Loucy (cell line): ENCODE results near the gene LLGL2.

Experiments used
- H2AFZ ChIP-seq: fragments of 200-600 bp; sonication (generic); 2 replicates; pipeline ENCODE4 v1.6.0; 2016; ENCODE audit warnings: antibody characterized with exemption, mild to moderate bottlenecking, low read length, moderate library complexity
- H3F3A ChIP-seq: fragments of 200-600 bp; 2 replicates; pipeline ENCODE4 v1.6.0; 2016; ENCODE audit warnings: antibody characterized with exemption, low read depth, mild to moderate bottlenecking
- H3K27me3 ChIP-seq: fragments of 200-600 bp; sonication (generic); 2 replicates; pipeline ENCODE4 v1.6.1; 2014; ENCODE audit warnings: low read length, mild to moderate bottlenecking; ENCODE audit not compliant: insufficient read depth, poor library complexity, severe bottlenecking
- H3K36me3 ChIP-seq: fragments of 200-600 bp; sonication (generic); 2 replicates; pipeline ENCODE4 v1.6.1; 2016; ENCODE audit warnings: low read length; ENCODE audit not compliant: insufficient read depth
- H3K4me1 ChIP-seq: fragments of 200-600 bp; sonication (generic); 2 replicates; pipeline ENCODE4 v1.5.1; 2014; ENCODE audit warnings: low read length, mild to moderate bottlenecking; ENCODE audit not compliant: insufficient read depth, poor library complexity, severe bottlenecking
- H3K4me2 ChIP-seq: fragments of 200-600 bp; sonication (generic); 2 replicates; pipeline ENCODE4 v1.6.0; 2014; ENCODE audit warnings: antibody characterized with exemption, low read length, low read depth, mild to moderate bottlenecking; ENCODE audit not compliant: poor library complexity, severe bottlenecking
- H3K4me3 ChIP-seq: fragments of 200-600 bp; sonication (generic); 2 replicates; pipeline ENCODE4 v1.5.1; 2014; ENCODE audit warnings: low read length, mild to moderate bottlenecking, mixed read lengths; ENCODE audit not compliant: poor library complexity, severe bottlenecking
- H3K79me2 ChIP-seq: fragments of 200-600 bp; sonication (generic); 2 replicates; pipeline ENCODE4 v1.6.1; 2014; ENCODE audit warnings: low read length; ENCODE audit not compliant: insufficient read depth
- H3K9ac ChIP-seq: fragments of 200-600 bp; sonication (generic); 2 replicates; pipeline ENCODE4 v1.6.0; 2014; ENCODE audit warnings: mild to moderate bottlenecking, low read depth, low read length, moderate library complexity; ENCODE audit not compliant: poor library complexity, severe bottlenecking
- H3K9me2 ChIP-seq: fragments of 200-600 bp; sonication (generic); replicated peaks from 2 replicates; pipeline ENCODE4 v1.6.1; 2016; ENCODE audit warnings: low read depth, low read length, mixed read lengths
- H3K9me3 ChIP-seq: fragments of 200-600 bp; sonication (generic); 2 replicates; pipeline ENCODE4 v1.6.1; 2014; ENCODE audit warnings: mild to moderate bottlenecking, antibody characterized with exemption, low read length, low read depth; ENCODE audit not compliant: insufficient read depth
- H4K20me1 ChIP-seq: fragments of 200-600 bp; sonication (generic); 2 replicates; pipeline ENCODE4 v1.6.0; 2014; ENCODE audit warnings: antibody characterized with exemption, low read length, mild to moderate bottlenecking; ENCODE audit not compliant: insufficient read depth, poor library complexity, severe bottlenecking
- EZH2phosphoT487 ChIP-seq: fragments of 200-600 bp; IDR thresholded peaks from 2 replicates; pipeline ENCODE4 v1.6.1; 2018; ENCODE audit warnings: antibody characterized with exemption, mild to moderate bottlenecking, moderate library complexity, borderline replicate concordance
- TF ChIP-seq, protein P1 (sequence below): fragments of 200-600 bp; sonication (generic); conservative IDR thresholded peaks from 2 replicates; pipeline ENCODE4 v1.5.1; 2014; ENCODE audit warnings: mild to moderate bottlenecking, antibody characterized with exemption, low read length

The LLGL2 gene

GRCh38 chr17:75594499-75595283 lies 69.2 kb downstream of the LLGL2 start:
- TF ChIP-seq, protein P1, sequence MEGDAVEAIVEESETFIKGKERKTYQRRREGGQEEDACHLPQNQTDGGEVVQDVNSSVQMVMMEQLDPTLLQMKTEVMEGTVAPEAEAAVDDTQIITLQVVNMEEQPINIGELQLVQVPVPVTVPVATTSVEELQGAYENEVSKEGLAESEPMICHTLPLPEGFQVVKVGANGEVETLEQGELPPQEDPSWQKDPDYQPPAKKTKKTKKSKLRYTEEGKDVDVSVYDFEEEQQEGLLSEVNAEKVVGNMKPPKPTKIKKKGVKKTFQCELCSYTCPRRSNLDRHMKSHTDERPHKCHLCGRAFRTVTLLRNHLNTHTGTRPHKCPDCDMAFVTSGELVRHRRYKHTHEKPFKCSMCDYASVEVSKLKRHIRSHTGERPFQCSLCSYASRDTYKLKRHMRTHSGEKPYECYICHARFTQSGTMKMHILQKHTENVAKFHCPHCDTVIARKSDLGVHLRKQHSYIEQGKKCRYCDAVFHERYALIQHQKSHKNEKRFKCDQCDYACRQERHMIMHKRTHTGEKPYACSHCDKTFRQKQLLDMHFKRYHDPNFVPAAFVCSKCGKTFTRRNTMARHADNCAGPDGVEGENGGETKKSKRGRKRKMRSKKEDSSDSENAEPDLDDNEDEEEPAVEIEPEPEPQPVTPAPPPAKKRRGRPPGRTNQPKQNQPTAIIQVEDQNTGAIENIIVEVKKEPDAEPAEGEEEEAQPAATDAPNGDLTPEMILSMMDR: no peak
- TF ChIP-seq EZH2phosphoT487: no peak
- Histone ChIP-seq H3K4me2 (no peak overlapping the region), H2AFZ (no peak overlapping the region), H3K4me1 (no peaks in the 10 kb centered on the region), H3K9me3 (no peaks in the 10 kb centered on the region), H3K36me3 (no peaks in the 10 kb centered on the region), H3K27me3 (no peaks in the 10 kb centered on the region), H3K9ac (no peak overlapping the region), H4K20me1 (peaks cover 4% of the 10 kb centered on the region), H3K4me3 (no peak overlapping the region), H3K79me2 (peaks cover 6% of the 10 kb centered on the region; the same call in 1 of the 2 replicates), H3K9me2 (no peaks in the 10 kb centered on the region), H3F3A (no peaks in the 10 kb centered on the region)

DNA sequence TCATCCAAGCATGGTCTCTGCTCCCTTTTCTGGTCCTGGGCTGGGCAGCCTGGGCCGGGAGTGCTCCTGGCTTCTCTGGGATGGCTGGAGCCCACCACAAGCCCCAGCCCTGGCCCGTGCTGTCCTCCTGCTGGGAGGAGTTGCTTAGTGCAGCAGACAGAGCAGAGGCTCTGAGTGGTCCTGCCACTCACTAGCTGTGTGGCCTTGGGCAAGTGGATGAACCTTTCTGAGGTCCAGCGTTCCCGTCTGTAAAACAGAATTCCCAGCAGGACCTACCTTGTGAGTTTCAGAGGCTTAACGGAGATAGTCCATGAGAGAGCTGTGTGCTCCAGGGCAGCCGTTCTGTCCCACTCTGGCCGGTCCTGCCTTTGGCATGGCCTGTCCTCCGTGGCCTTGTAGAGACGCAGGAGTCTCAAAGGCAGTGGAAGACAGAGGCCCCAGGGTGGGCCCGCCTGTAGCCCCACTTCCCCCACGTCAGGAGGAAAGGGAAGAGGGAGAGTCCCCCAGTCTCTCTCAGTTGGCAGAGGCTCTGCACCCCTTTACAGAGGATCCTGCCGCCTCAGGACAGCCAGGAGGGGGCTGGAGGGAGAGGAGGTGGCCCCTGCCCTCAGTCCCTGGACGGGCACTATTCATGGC lies 69.9 kb downstream of the LLGL2 start:
- Histone ChIP-seq H3K9ac (no peak overlapping the region), H3F3A (no peaks in the 10 kb centered on the region), H3K4me2 (no peak overlapping the region), H3K27me3 (no peaks in the 10 kb centered on the region), H2AFZ (no peak overlapping the region), H3K36me3 (no peaks in the 10 kb centered on the region), H3K9me2 (no peaks in the 10 kb centered on the region), H4K20me1 (peaks cover 4% of the 10 kb centered on the region), H3K4me3 (no peak overlapping the region), H3K79me2 (no peaks in the 10 kb centered on the region), H3K4me1 (no peaks in the 10 kb centered on the region), H3K9me3 (no peaks in the 10 kb centered on the region)
- no peak for TF ChIP-seq EZH2phosphoT487
- TF ChIP-seq, protein P1: no peak

DNA sequence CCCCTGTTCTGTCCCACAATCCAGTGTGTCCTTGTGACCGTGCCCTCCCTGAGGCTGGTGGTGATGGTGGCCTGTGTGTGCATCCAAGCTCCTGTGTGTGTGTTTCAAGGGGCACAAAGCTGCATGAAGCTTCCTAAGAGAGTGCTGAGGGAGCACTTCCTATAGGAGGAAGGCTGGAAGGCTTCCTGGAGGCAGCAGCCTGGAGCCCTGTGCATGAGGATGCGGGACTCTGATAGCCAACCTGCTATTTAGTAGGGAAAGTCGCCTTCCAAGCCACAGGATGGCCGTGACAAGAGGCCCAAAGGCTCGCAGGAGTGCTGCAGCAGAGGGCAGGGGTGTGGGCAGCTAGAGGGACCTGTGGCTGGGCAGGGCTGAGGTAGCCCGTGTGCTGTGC lies 70.4 kb downstream of the LLGL2 start:
- no peak for TF ChIP-seq EZH2phosphoT487
- TF ChIP-seq, protein P1: no peak
- Histone ChIP-seq H3F3A (no peaks in the 10 kb centered on the region), H3K4me1 (no peaks in the 10 kb centered on the region), H3K27me3 (no peaks in the 10 kb centered on the region), H3K4me2 (no peak overlapping the region), H3K9ac (no peak overlapping the region), H3K9me3 (no peaks in the 10 kb centered on the region), H3K79me2 (no peaks in the 10 kb centered on the region), H3K36me3 (no peaks in the 10 kb centered on the region), H4K20me1 (peaks cover 4% of the 10 kb centered on the region), H3K9me2 (no peaks in the 10 kb centered on the region), H3K4me3 (no peak overlapping the region), H2AFZ (no peak overlapping the region)
